IPS-18a (cell line): ENCODE measurements around the gene CGB1.
A peak's percentile ranks its signal among the peaks of the same experiment; 100 is the strongest.

Experiments used
- H3K27ac ChIP-seq: one replicate; pipeline ENCODE4 v1.5.1; 2013; ENCODE audit warnings: low read length
- H3K27me3 ChIP-seq: one replicate; pipeline ENCODE4 v1.6.1; 2013; ENCODE audit warnings: mild to moderate bottlenecking, low read length; ENCODE audit not compliant: control insufficient read depth, insufficient read depth
- H3K36me3 ChIP-seq: one replicate; pipeline ENCODE4 v1.6.1; 2013; ENCODE audit warnings: low read depth, low read length; ENCODE audit not compliant: control insufficient read depth
- H3K4me1 ChIP-seq: one replicate; pipeline ENCODE4 v1.6.1; 2013; ENCODE audit warnings: low read depth, low read length; ENCODE audit not compliant: control insufficient read depth
- H3K4me3 ChIP-seq: one replicate; pipeline ENCODE4 v1.5.1; 2013; ENCODE audit warnings: low read length
- H3K9ac ChIP-seq: one replicate; pipeline ENCODE4 v1.6.1; 2013; ENCODE audit warnings: mild to moderate bottlenecking, low read length, moderate library complexity
- H3K9me3 ChIP-seq: one replicate; pipeline ENCODE4 v1.6.1; 2013; ENCODE audit warnings: low read depth, low read length; ENCODE audit not compliant: control insufficient read depth

The CGB1 gene

GRCh38 chr19:49004964-49005614 is 31.6 kb downstream of the CGB1 start:
- H3K36me3 ChIP-seq = peaks cover 37% of the 10 kb centered on the region
- H3K27ac ChIP-seq = no peak overlapping the region
- no peak overlapping the region for H3K9ac ChIP-seq
- H3K9me3 ChIP-seq = no peaks in the 10 kb centered on the region
- H3K27me3 ChIP-seq = no peaks in the 10 kb centered on the region
- no peaks in the 10 kb centered on the region for H3K4me1 ChIP-seq
- H3K4me3 ChIP-seq = no peak overlapping the region

- no peak overlapping the region for H3K27ac ChIP-seq
- no peaks in the 10 kb centered on the region for H3K9me3 ChIP-seq
- H3K27me3 ChIP-seq = no peaks in the 10 kb centered on the region
- no peak overlapping the region for H3K9ac ChIP-seq
- H3K4me3 ChIP-seq = no peak overlapping the region
- no peaks in the 10 kb centered on the region for H3K4me1 ChIP-seq
- peaks cover 31% of the 10 kb centered on the region for H3K36me3 ChIP-seq
These were observed 32.6 kb downstream of the CGB1 start for GRCh38 chr19:49004133-49004532.

GRCh38 chr19:48999481-49000325 is 37.0 kb downstream of the CGB1 start:
- Histone ChIP-seq H3K9ac (no peak overlapping the region), H3K9me3 (no peaks in the 10 kb centered on the region), H3K4me3 (no peak overlapping the region), H3K27me3 (no peaks in the 10 kb centered on the region), H3K27ac (no peak overlapping the region), H3K36me3 (peaks cover 14% of the 10 kb centered on the region), H3K4me1 (no peaks in the 10 kb centered on the region)

- no peaks in the 10 kb centered on the region for H3K9me3 ChIP-seq
- H3K27ac ChIP-seq = no peak overlapping the region
- H3K36me3 ChIP-seq = peaks cover 1% of the 10 kb centered on the region
- no peak overlapping the region for H3K9ac ChIP-seq
- H3K27me3 ChIP-seq = no peaks in the 10 kb centered on the region
- H3K4me3 ChIP-seq = no peak overlapping the region
- H3K4me1 ChIP-seq = no peaks in the 10 kb centered on the region
These were observed 38.7 kb downstream of the CGB1 start for GRCh38 chr19:48997972-48998371.

- Histone ChIP-seq H3K27ac (peak overlapping the region; percentile 46), H3K27me3 (no peaks in the 10 kb centered on the region), H3K36me3 (no peaks in the 10 kb centered on the region), H3K4me3 (peak overlapping the region; percentile 85), H3K9me3 (no peaks in the 10 kb centered on the region), H3K9ac (peak overlapping the region; percentile 66), H3K4me1 (no peaks in the 10 kb centered on the region)
These were observed 42.7 kb downstream of the CGB1 start for GRCh38 chr19:48994035-48994386.

GRCh38 chr19:48993175-48994034 is 43.3 kb downstream of the CGB1 start, which contains the start of the genes GYS1 and RUVBL2:
Gene GYS1 (minus strand): TSS chr19:48993309. CDS start chr19:48993112, 197 bp downstream.
Gene RUVBL2 (plus strand): TSS chr19:48993887. CDS start chr19:48993912, 25 bp downstream.
- peaks cover 5% of the 10 kb centered on the region for H3K36me3 ChIP-seq
- H3K27me3 ChIP-seq = no peaks in the 10 kb centered on the region
- H3K4me1 ChIP-seq = no peaks in the 10 kb centered on the region
- no peaks in the 10 kb centered on the region for H3K9me3 ChIP-seq
- H3K9ac ChIP-seq = peak within 1 kb of the TSS; percentile 73
- peak within 1 kb of the TSS; percentile 85 for H3K4me3 ChIP-seq
- H3K27ac ChIP-seq = peak within 1 kb of the TSS; percentile 46

- peaks cover 10% of the 10 kb centered on the region for H3K36me3 ChIP-seq
- H3K4me3 ChIP-seq = peak overlapping the region; percentile 85
- no peaks in the 10 kb centered on the region for H3K9me3 ChIP-seq
- no peaks in the 10 kb centered on the region for H3K27me3 ChIP-seq
- peak overlapping the region; percentile 25 for H3K27ac ChIP-seq
- H3K9ac ChIP-seq = peak overlapping the region; percentile 73
- no peaks in the 10 kb centered on the region for H3K4me1 ChIP-seq
These were observed 44.0 kb downstream of the CGB1 start for GRCh38 chr19:48992581-48993174.

GRCh38 chr19:48991873-48992580 is 44.7 kb downstream of the CGB1 start:
- H3K9me3 ChIP-seq = no peaks in the 10 kb centered on the region
- peak overlapping the region; percentile 25 for H3K27ac ChIP-seq
- peaks cover 10% of the 10 kb centered on the region for H3K36me3 ChIP-seq
- peak overlapping the region; percentile 73 for H3K9ac ChIP-seq
- H3K27me3 ChIP-seq = no peaks in the 10 kb centered on the region
- peak overlapping the region; percentile 85 for H3K4me3 ChIP-seq
- no peaks in the 10 kb centered on the region for H3K4me1 ChIP-seq

GRCh38 chr19:48991011-48991609 is 45.6 kb downstream of the CGB1 start:
- peaks cover 10% of the 10 kb centered on the region for H3K36me3 ChIP-seq
- H3K9ac ChIP-seq = no peak overlapping the region
- H3K27me3 ChIP-seq = no peaks in the 10 kb centered on the region
- no peak overlapping the region for H3K27ac ChIP-seq
- H3K4me1 ChIP-seq = no peaks in the 10 kb centered on the region
- no peak overlapping the region for H3K4me3 ChIP-seq
- no peaks in the 10 kb centered on the region for H3K9me3 ChIP-seq

GRCh38 chr19:48990400-48990799 is 46.3 kb downstream of the CGB1 start:
- Histone ChIP-seq H3K27me3 (no peaks in the 10 kb centered on the region), H3K9ac (no peak overlapping the region), H3K4me1 (no peaks in the 10 kb centered on the region), H3K9me3 (no peaks in the 10 kb centered on the region), H3K36me3 (peaks cover 10% of the 10 kb centered on the region), H3K4me3 (no peak overlapping the region), H3K27ac (no peak overlapping the region)
